LNCaP clone FGC (cell line): ENCODE results near the gene WNK1.

Experiments
- DNase-seq: peaks from one replicate; pipeline ENCODE4 v3.0.0-alpha.2; 2011; ENCODE audit warnings: low read depth
- H3K4me3 ChIP-seq: 2 replicates; pipeline ENCODE4 v1.5.1; 2011; ENCODE audit warnings: mild to moderate bottlenecking, low read depth, low read length, control low read depth
- CTCF ChIP-seq: IDR thresholded peaks from 2 replicates; pipeline ENCODE4 v1.5.1; 2012; ENCODE audit warnings: mild to moderate bottlenecking; ENCODE audit not compliant: control insufficient read depth, insufficient read depth; ENCODE audit errors: extremely low read depth

WNK1 gene

DNA sequence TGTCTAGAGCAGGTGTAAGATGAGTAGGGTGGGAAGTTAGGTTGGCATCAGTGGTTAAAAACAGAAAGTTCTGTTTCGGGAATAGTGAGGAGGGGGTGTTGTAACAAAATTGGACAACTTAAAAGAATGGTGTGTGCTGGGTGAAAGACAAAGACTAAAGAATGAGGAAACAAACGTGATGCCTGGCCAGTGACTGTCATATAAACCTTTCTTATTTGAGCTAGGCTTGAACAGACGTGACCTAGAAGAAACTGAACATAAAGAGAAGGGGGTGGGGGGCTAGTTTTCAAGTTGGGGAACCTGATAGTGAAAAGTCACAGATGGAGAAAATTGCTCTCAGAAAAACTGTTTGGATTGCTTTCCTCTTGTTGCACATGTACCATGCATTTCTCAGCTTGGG, 157.5 kb downstream of the WNK1 start:
- DNase-seq = no peak
- no peak for TF ChIP-seq CTCF
- no peak overlapping the region for H3K4me3 ChIP-seq

DNA sequence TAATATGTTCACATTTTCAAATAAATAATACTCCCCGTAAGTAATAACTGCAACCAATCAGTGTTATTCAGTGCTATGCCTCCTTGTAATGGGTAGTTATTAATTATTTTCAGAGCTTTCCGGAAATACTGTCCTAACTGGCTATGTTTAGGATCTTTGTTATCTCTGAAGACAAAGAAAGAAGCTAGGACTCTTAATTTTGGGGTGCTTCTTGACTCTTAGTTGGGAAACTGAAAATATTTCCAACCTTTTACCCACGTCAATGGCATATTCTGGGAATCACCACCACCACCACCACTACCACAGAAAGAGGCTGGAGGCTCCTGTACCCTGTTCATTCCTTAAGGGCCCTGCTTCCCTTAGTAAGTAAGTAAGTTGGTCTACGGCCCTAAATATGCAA, 158.0 kb downstream of the WNK1 start:
- no peak overlapping the region for H3K4me3 ChIP-seq
- no peak for TF ChIP-seq CTCF
- DNase-seq = no peak

DNA sequence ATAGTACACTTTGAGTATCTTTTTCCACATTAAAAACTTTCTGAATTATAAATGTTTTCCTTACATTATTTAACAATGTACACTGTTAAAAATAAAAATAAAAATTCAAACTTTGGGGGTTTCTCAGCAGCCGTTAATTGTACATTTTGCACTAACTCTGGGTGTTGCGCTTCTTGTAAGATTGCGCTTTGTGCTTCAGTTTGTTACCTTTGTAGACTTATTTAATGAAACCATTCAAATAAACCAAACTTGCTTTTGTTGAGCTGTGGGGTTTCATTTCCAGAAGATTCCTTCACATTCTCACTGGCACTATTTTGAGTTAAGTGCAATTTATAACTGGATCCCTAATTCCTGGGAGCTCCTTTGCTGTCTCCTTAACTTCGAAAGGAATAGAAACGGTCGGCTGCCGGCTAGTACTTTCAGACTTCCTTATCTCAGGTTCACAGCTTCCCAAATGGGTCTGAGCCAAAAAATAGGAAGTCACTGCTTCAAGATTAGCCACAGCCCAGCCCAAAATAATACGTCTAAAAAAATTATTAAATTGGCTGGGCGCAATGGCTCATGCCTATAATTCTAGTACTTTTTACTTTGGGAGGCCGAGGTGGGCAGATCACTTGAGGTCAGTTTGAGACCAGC, 158.9 kb downstream of the WNK1 start:
- TF ChIP-seq CTCF = no peak
- no peak for DNase-seq
- no peak overlapping the region for H3K4me3 ChIP-seq

DNA sequence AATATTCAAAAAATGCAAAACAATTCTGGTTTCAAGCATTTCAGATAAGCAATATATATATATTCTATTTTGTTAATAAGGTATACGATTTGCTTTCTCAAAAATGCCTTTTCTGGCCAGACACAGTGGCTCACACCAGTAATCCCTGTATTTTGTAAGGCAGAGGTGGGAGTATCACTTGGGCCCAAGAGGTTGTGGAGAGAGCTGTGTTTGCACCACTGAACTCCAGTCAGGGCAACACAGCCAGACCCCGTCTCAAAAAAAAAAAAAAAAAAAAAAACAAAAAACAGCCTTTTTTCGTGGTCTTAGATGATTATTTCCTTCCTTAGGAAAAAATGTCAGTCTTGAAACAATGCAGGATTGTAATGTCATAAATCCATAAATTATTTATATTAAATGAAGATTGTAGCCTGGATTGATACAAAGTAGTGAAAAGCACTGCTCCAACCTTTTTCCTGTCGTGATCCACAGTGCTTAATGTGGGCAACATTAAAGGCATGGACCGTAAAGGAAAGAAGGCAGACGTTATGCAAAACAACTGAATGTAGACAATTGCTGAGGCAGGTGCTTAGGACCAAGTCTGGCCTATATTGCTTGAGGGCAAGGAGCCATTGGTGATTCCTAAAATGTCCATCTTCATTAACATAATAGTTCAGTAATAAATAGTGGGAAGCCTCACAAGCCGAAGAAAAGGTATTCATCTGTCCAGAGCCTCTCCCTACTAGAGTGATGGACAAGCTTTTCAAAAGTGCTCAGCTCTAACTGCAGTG, 160.3 kb downstream of the WNK1 start:
- H3K4me3 ChIP-seq = no peak overlapping the region
- no peak for DNase-seq
- no peak for TF ChIP-seq CTCF

GRCh38 chr12:913919-914698, 161.7 kb downstream of the WNK1 start:
- no peak overlapping the region for H3K4me3 ChIP-seq
- no peak for TF ChIP-seq CTCF
- DNase-seq = no peak

GRCh38 chr12:915090-915489, 162.7 kb downstream of the WNK1 start:
- no peak for DNase-seq
- H3K4me3 ChIP-seq = no peak overlapping the region
- no peak for TF ChIP-seq CTCF

- no peak for TF ChIP-seq CTCF
- no peak for DNase-seq
- no peak overlapping the region for H3K4me3 ChIP-seq
Observed at GRCh38 chr12:916240-916639, 163.9 kb downstream of the WNK1 start.
